GM12878 (cell line): ENCODE data around the gene PIGU. TPM values are rescaled to one million over a fixed set of nuclear protein-coding genes. Genes with fewer than 3 reads are reported as not detected.

ENCODE experiments used
- ATAC-seq: fragments of 200-7000 bp; cut with Tn5 transposase; 3 replicates; pipeline ENCODE4 v1.9.1; 2020; ENCODE audit warnings: mild to moderate bottlenecking, moderate library complexity
- BruUV-seq: library from RNA; stranded (reverse); fragments of 400-500 nt; replicated peaks from 2 replicates; lab custom pipeline; 2021; lab: Mats Ljungman, UMichigan
- CTCF ChIA-PET: fragments of 300-600 bp; sonication (Branson Sonifier 250); formaldehyde crosslinking; extraction: SDS; loops from one replicate; lab custom pipeline; 2021; ENCODE audit warnings: inconsistent platforms; lab: Yijun Ruan, JAX
- POLR2A ChIA-PET: fragments of 350-600 bp; formaldehyde crosslinking; extraction: SDS; loops from one replicate; lab custom pipeline; 2021; ENCODE audit warnings: inconsistent platforms; lab: Charles Lee
- RAD21 ChIA-PET: fragments of 300-600 bp; sonication (Branson Sonifier 250); formaldehyde crosslinking; loops from one replicate; lab custom pipeline; 2023; ENCODE audit warnings: antibody characterized with exemption; ENCODE audit not compliant: unreplicated experiment; lab: Charles Lee
- SMC1A ChIA-PET: fragments of 300-600 bp; sonication (Branson Sonifier 250); formaldehyde crosslinking; loops from one replicate; lab custom pipeline; 2023; ENCODE audit not compliant: unreplicated experiment, uncharacterized antibody; lab: Charles Lee
- DNase-seq: peaks from one replicate; pipeline ENCODE4 v3.0.0-alpha.2; 2011; ENCODE audit warnings: low read depth, low spot score
- FAIRE-seq: peaks from 3 replicates; lab custom pipeline; 2011; peaks lifted over from hg19 to GRCh38; lab: Jason Lieb, UNC
- H2AFZ ChIP-seq: 2 replicates; pipeline ENCODE4 v1.6.0; 2011; ENCODE audit warnings: low read depth, low read length, control low read depth; ENCODE audit not compliant: control insufficient read depth
- H3K27ac ChIP-seq: 2 replicates; pipeline ENCODE4 v1.5.1; 2011; ENCODE audit warnings: control low read depth; ENCODE audit not compliant: control insufficient read depth, insufficient read depth
- H3K27me3 ChIP-seq, 2 experiments: replicated peaks in 1 of 2; 2 replicates each; pipeline versions ENCODE4 v1.6.0 to v1.6.1; 2011; ENCODE audit warnings: low read length in 1 of 2; ENCODE audit not compliant: control insufficient read depth in 2 of 2, insufficient read depth in 2 of 2
- H3K36me3 ChIP-seq, 2 experiments: 2 replicates each; pipeline ENCODE4 v1.5.1; 2011; ENCODE audit warnings: low read length in 1 of 2; ENCODE audit not compliant: control insufficient read depth in 2 of 2, insufficient read depth in 2 of 2
- H3K4me1 ChIP-seq: 2 replicates; pipeline ENCODE4 v1.6.1; 2011; ENCODE audit warnings: mild to moderate bottlenecking, low read length, moderate library complexity, mixed read lengths; ENCODE audit not compliant: control insufficient read depth, insufficient read depth
- H3K4me2 ChIP-seq: 2 replicates; pipeline ENCODE4 v1.6.0; 2011; ENCODE audit warnings: control low read depth; ENCODE audit not compliant: control insufficient read depth, insufficient read depth
- H3K4me3 ChIP-seq: fragments of 200-600 bp; sonication (generic); 2 replicates; pipeline ENCODE4 v1.5.1; 2016
- H3K79me2 ChIP-seq: 2 replicates; pipeline ENCODE4 v1.6.0; 2011; ENCODE audit warnings: low read length; ENCODE audit not compliant: control insufficient read depth, insufficient read depth
- H3K9ac ChIP-seq: 2 replicates; pipeline ENCODE4 v1.8.0; 2011; ENCODE audit warnings: low read length, control low read depth, mixed read lengths; ENCODE audit not compliant: control insufficient read depth, insufficient read depth
- H3K9me3 ChIP-seq: replicated peaks from 3 replicates; pipeline ENCODE4 v1.5.1; 2011; ENCODE audit warnings: mild to moderate bottlenecking, low read length; ENCODE audit not compliant: control insufficient read depth, insufficient read depth
- H4K20me1 ChIP-seq: 2 replicates; pipeline ENCODE4 v1.6.0; 2011; ENCODE audit not compliant: control insufficient read depth, insufficient read depth
- BMI1 ChIP-seq: fragments of 450-650 bp; IDR thresholded peaks from 2 replicates; pipeline ENCODE4 v1.6.1; 2016; ENCODE audit warnings: mild to moderate bottlenecking, moderate library complexity, borderline replicate concordance
- RELB ChIP-seq: fragments of 450-650 bp; IDR thresholded peaks from 2 replicates; pipeline ENCODE4 v1.6.1; 2017; ENCODE audit warnings: low read depth, mild to moderate bottlenecking, moderate library complexity
- SKIL ChIP-seq: fragments of 450-650 bp; IDR thresholded peaks from 2 replicates; pipeline ENCODE4 v1.6.1; 2017; ENCODE audit warnings: mild to moderate bottlenecking, low read depth, inconsistent platforms; ENCODE audit not compliant: poor library complexity, severe bottlenecking
- ZBTB33 ChIP-seq: fragments of 450-650 bp; IDR thresholded peaks from 2 replicates; pipeline ENCODE4 v1.6.1; 2017; ENCODE audit warnings: mild to moderate bottlenecking
- ZBTB4 ChIP-seq: fragments of 450-650 bp; formaldehyde crosslinking; IDR thresholded peaks from 2 replicates; pipeline ENCODE4 v1.4.0; 2022; ENCODE audit warnings: mild to moderate bottlenecking, moderate library complexity
- ZZZ3 ChIP-seq: IDR thresholded peaks from 2 replicates; pipeline ENCODE4 v1.6.1; 2011; ENCODE audit warnings: low read depth; ENCODE audit not compliant: control insufficient read depth, insufficient read length
- in situ Hi-C: fragments of 300-500 bp; cut with MboI; formaldehyde crosslinking; loops from 9 replicates; pipeline ENCODE4 v1.14.3; 2018; ENCODE audit warnings: mixed read lengths
- intact Hi-C: fragments of 100-400 bp; cut with micrococcal nuclease; formaldehyde crosslinking; loops from one replicate; pipeline ENCODE4 v1.14.2; 2022; ENCODE audit not compliant: unreplicated experiment
- polyA plus RNA-seq, 11 experiments: library from polyadenylated mRNA; depleted of rRNA in 4 of 11; unstranded in 6 of 11; stranded (reverse) in 5 of 11; fragments of >200 nt; fragmentation: Nextera tagmentation in 4 of 11; fragmentation: Illumina TruSeq in 1 of 11; extraction: Ambion mirVana in 4 of 11; extraction: Trizol in 1 of 11; gene quantifications; 1 replicate in 1 of 11; 2 replicates in 10 of 11; pipeline versions ENCODE4 v1.2.1 to v1.2.3, GENCODE V29; 2011 to 2016; ENCODE audit warnings: inconsistent platforms in 2 of 11, missing spikeins in 2 of 11, low read depth in 1 of 11
- total RNA-seq, 4 experiments: library from RNA; depleted of rRNA in 3 of 4; stranded (reverse); fragments of >200 nt in 3 of 4; fragmentation: Illumina TruSeq in 1 of 4; extraction: Trizol in 1 of 4; gene quantifications; 2 replicates each; pipeline versions ENCODE4 v1.2.1 to v1.2.3, GENCODE V29; 2013 to 2021

Gene PIGU
- total and polyA plus RNA-seq, 10 of the 15 experiments (the other 5 are each of a cell fraction or from before 2014, with no cell fraction given): 4.1 to 88.2 (median 25.0) TPM

GRCh38 chr20:34621383-34622367, 55.2 kb downstream of the PIGU start (continued):
- TF ChIP-seq RELB: no peak
- no peak for TF ChIP-seq ZBTB4 (CRISPR knock-in tag)
- no peak for TF ChIP-seq BMI1
- TF ChIP-seq ZZZ3: no peak

- ChIA-PET POLR2A (interaction anchor here (0.6 to 0.7 kb wide), 4 partner anchors 28 to 432 kb away, joined by 3 to 6 read pairs (median 4); no protein-coding TSS in a partner anchor), CTCF (interaction anchor here (1.0 kb wide), 1 partner anchor 149 kb away, joined by 4 read pairs; no protein-coding TSS in a partner anchor), RAD21 (interaction anchor here (0.7 to 1.7 kb wide), 2 partner anchors 149 to 1736 kb away, joined by 3 to 6 read pairs; no protein-coding TSS in a partner anchor), SMC1A (interaction anchor here (0.8 to 1.9 kb wide), 2 partner anchors 38 to 149 kb away, joined by 3 to 4 read pairs; no protein-coding TSS in a partner anchor)
- Histone ChIP-seq H3K27ac (no peak overlapping the region), H4K20me1 (no peaks in the 10 kb centered on the region), H3K4me2 (no peak overlapping the region), H3K79me2 (no peaks in the 10 kb centered on the region), H2AFZ (no peak overlapping the region), H3K36me3 (peaks cover 0 to 8% of the 10 kb centered on the region in 2 experiments; a peak in 2 of 4 replicates), H3K27me3 (no peaks in the 10 kb centered on the region), H3K9ac (no peak overlapping the region), H3K9me3 (no peaks in the 10 kb centered on the region; the same call in 2 of the 3 replicates), H3K4me3 (no peak overlapping the region), H3K4me1 (peaks cover 19% of the 10 kb centered on the region)
- ATAC-seq (no peak), DNase-seq (no peak), FAIRE-seq (no peak)
- TF ChIP-seq SKIL (peak; percentile 0), ZBTB33 (no peak)
- intact Hi-C loops: no loop called here
- BruUV-seq: no TSS peak
- in situ Hi-C loops: no loop called here
Observed at GRCh38 chr20:34621036-34621343, 55.9 kb downstream of the PIGU start.
